GM10266 (cell line): ENCODE measurements around the gene NPC1.

Experiments
- DNase-seq: peaks from one replicate; pipeline ENCODE4 v3.0.0; 2012; ENCODE audit errors: extremely low spot score
- TF ChIP-seq, protein P1 (sequence below): IDR thresholded peaks from 2 replicates; pipeline ENCODE4 v1.5.1; 2012; ENCODE audit warnings: mild to moderate bottlenecking, low read depth; ENCODE audit not compliant: control insufficient read depth, insufficient read depth; ENCODE audit errors: missing control alignments

Gene NPC1

GRCh38 chr18:23608211-23608610 lies 21.9 kb upstream of the NPC1 start:
- TF ChIP-seq, protein P1, sequence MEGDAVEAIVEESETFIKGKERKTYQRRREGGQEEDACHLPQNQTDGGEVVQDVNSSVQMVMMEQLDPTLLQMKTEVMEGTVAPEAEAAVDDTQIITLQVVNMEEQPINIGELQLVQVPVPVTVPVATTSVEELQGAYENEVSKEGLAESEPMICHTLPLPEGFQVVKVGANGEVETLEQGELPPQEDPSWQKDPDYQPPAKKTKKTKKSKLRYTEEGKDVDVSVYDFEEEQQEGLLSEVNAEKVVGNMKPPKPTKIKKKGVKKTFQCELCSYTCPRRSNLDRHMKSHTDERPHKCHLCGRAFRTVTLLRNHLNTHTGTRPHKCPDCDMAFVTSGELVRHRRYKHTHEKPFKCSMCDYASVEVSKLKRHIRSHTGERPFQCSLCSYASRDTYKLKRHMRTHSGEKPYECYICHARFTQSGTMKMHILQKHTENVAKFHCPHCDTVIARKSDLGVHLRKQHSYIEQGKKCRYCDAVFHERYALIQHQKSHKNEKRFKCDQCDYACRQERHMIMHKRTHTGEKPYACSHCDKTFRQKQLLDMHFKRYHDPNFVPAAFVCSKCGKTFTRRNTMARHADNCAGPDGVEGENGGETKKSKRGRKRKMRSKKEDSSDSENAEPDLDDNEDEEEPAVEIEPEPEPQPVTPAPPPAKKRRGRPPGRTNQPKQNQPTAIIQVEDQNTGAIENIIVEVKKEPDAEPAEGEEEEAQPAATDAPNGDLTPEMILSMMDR = no peak
- no peak for DNase-seq

GRCh38 chr18:23605941-23606340 lies 19.6 kb upstream of the NPC1 start:
- no peak for DNase-seq
- TF ChIP-seq, protein P1 = no peak

DNA sequence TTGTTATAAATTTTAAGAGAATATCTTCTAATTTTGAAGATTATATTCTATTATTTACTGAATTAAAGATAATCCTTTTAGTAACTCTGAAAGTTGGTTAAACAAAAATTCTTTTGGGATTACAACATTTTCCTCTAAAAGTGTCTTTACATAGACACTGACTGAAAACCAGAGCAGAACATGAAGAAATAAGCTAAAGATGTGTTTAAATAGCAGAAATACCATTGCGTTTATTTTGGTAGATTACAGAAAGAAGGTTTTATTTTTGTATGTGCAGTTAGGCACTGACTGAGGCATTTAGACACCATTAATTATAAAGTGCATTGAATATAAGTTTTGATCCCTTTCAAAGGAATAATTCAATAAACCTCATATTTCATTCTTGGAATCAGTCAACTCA lies 13.5 kb upstream of the NPC1 start:
- TF ChIP-seq, protein P1 = no peak
- no peak for DNase-seq

GRCh38 chr18:23596183-23596582 lies 9.9 kb upstream of the NPC1 start:
- no peak for DNase-seq
- TF ChIP-seq, protein P1 = no peak

DNA sequence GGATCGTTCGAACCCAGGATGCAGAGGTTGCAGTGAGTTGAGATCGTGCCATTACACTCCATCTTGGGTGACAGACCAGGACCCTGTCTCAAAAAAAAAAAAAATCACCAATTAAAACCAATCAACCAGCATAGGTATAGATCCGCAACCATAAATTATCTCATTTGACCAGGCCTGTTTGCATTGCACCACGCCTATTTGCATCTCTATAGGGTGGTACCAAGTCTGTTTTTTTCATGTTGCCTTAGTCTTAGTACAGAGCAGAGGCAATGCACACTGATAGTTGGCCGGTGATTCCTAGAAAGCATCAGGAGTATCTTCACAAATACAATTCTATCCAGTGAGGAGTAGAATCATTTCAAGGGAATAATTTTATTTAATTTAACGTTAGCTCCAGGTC lies 9.3 kb upstream of the NPC1 start:
- no peak for DNase-seq
- TF ChIP-seq, protein P1 = no peak

- DNase-seq = no peak
- TF ChIP-seq, protein P1 = no peak
Measured at GRCh38 chr18:23593720-23594119, 7.4 kb upstream of the NPC1 start.

DNA sequence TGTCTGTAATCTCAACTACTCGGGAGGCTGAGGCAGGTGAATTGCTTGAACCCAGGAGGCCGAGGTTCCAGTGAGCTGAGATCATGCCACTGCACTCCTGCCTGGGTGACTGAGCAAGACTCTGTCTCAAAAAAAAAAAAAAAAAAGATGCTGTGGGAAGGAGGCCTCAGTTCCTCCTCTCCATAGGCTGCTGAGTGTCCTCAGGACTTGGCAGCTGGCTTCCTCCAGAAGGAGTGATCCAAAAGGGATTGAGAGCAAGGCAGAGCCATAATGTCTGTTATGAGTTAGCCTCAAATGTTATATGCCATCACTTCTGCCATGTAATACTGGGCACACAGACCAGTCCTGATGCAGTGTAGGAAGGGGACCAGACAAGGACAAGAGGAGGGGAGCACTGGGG lies 6.6 kb upstream of the NPC1 start:
- TF ChIP-seq, protein P1 = no peak

More for the DNA sequence above, 6.6 kb upstream of the NPC1 start:
- no peak for DNase-seq
